Endothelial cell of umbilical vein (primary cell): ENCODE results near the gene SSPN. TPM values are rescaled to one million over a fixed set of nuclear protein-coding genes. Genes with fewer than 3 reads are reported as not detected.

Source experiments
- BruUV-seq: library from RNA; stranded (reverse); fragments of 400-500 nt; replicated peaks from 2 replicates; lab custom pipeline; 2021; lab: Mats Ljungman, UMichigan
- CTCF ChIA-PET: fragments of 300-600, 350-600 bp; sonication (Branson Sonifier 250); formaldehyde crosslinking; loops from one replicate; lab custom pipeline; 2021; ENCODE audit warnings: antibody characterized with exemption, inconsistent platforms; lab: Charles Lee
- POLR2A ChIA-PET: fragments of 300-600, 350-600 bp; sonication (Branson Sonifier 250); formaldehyde crosslinking; loops from one replicate; lab custom pipeline; 2021; ENCODE audit warnings: antibody characterized with exemption, inconsistent platforms; lab: Charles Lee
- DNase-seq: peaks from one replicate; pipeline ENCODE4 v3.0.0-alpha.2; 2011; ENCODE audit warnings: low read depth, low spot score
- FAIRE-seq: peaks from 2 replicates; lab custom pipeline; 2011; peaks lifted over from hg19 to GRCh38; lab: Jason Lieb, UNC
- H2AFZ ChIP-seq: 2 replicates; pipeline ENCODE4 v1.6.0; 2012; ENCODE audit warnings: low read depth, low read length, control low read depth, inconsistent platforms
- H3K27ac ChIP-seq: 2 replicates; pipeline ENCODE4 v1.5.1; 2011; ENCODE audit warnings: low read depth, mild to moderate bottlenecking, control low read depth, low read length, moderate library complexity; ENCODE audit not compliant: insufficient read depth
- H3K27me3 ChIP-seq, 2 experiments: 2 replicates each; pipeline versions ENCODE4 v1.6.0 to v1.6.1; 2011; ENCODE audit warnings: low read length in 2 of 2, mixed read lengths in 1 of 2; ENCODE audit not compliant: control insufficient read depth in 2 of 2, insufficient read depth in 2 of 2
- H3K36me3 ChIP-seq, 2 experiments: 2 replicates in 1 of 2; 3 replicates in 1 of 2; pipeline ENCODE4 v1.5.1; 2011; ENCODE audit warnings: low read length in 2 of 2, mild to moderate bottlenecking in 1 of 2, moderate library complexity in 1 of 2; ENCODE audit not compliant: control insufficient read depth in 2 of 2, insufficient read depth in 2 of 2; ENCODE audit errors: extremely low read depth in 1 of 2
- H3K4me1 ChIP-seq: 3 replicates; pipeline ENCODE4 v1.5.1; 2011; ENCODE audit warnings: mild to moderate bottlenecking, low read length; ENCODE audit not compliant: control insufficient read depth, insufficient read depth; ENCODE audit errors: extremely low read depth
- H3K4me2 ChIP-seq: 2 replicates; pipeline ENCODE4 v1.6.1; 2011; ENCODE audit warnings: low read length, control low read depth, mixed read lengths; ENCODE audit not compliant: insufficient read depth
- H3K4me3 ChIP-seq, 3 experiments: fragments of 200-600 bp in 1 of 3; sonication (generic), shearing (Covaris generic) in 1 of 3; replicated peaks in 1 of 3; 2 replicates each; pipeline ENCODE4 v1.5.1; 2011 to 2016; ENCODE audit warnings: control low read depth in 3 of 3, low read length in 3 of 3, mild to moderate bottlenecking in 2 of 3, inconsistent platforms in 1 of 3, low read depth in 1 of 3, moderate library complexity in 1 of 3; ENCODE audit not compliant: insufficient read depth in 1 of 3
- H3K79me2 ChIP-seq: 2 replicates; pipeline ENCODE4 v1.6.0; 2012; ENCODE audit warnings: low read length, inconsistent platforms; ENCODE audit not compliant: control insufficient read depth, insufficient read depth
- H3K9ac ChIP-seq: replicated peaks from 2 replicates; pipeline ENCODE3; 2011; ENCODE audit warnings: low read length, control low read depth; ENCODE audit not compliant: insufficient read depth; ENCODE audit errors: extremely low read depth
- H3K9me1 ChIP-seq: replicated peaks from 3 replicates; pipeline ENCODE4 v1.6.0; 2011; ENCODE audit warnings: mild to moderate bottlenecking, low read length; ENCODE audit not compliant: control insufficient read depth, insufficient read depth; ENCODE audit errors: extremely low read depth
- H3K9me3 ChIP-seq: replicated peaks from 2 replicates; pipeline ENCODE4 v1.5.1; 2012; ENCODE audit warnings: low read length, inconsistent platforms; ENCODE audit not compliant: control insufficient read depth, insufficient read depth
- H4K20me1 ChIP-seq: replicated peaks from 2 replicates; pipeline ENCODE3; 2011; ENCODE audit warnings: mild to moderate bottlenecking, low read length; ENCODE audit not compliant: control insufficient read depth, insufficient read depth; ENCODE audit errors: extremely low read depth
- CTCF ChIP-seq, 2 donors: IDR thresholded peaks; 1 replicate in 1 of 2; 2 replicates in 1 of 2; pipeline ENCODE4 v1.5.1; 2011; ENCODE audit warnings: low read length in 2 of 2, mild to moderate bottlenecking in 2 of 2, moderate library complexity in 2 of 2, control low read depth in 1 of 2, inconsistent platforms in 1 of 2, low read depth in 1 of 2; ENCODE audit not compliant: insufficient read depth in 1 of 2; ENCODE audit errors: extremely low read depth in 1 of 2
- EZH2 ChIP-seq: IDR thresholded peaks from 2 replicates; pipeline ENCODE4 v1.6.1; 2012; ENCODE audit warnings: borderline replicate concordance, low read depth, mild to moderate bottlenecking, moderate library complexity, low read length, inconsistent platforms; ENCODE audit not compliant: severe bottlenecking
- FOS ChIP-seq: IDR thresholded peaks from 2 replicates; pipeline ENCODE4 v1.6.1; 2011; ENCODE audit warnings: mild to moderate bottlenecking, low read length, moderate library complexity, borderline replicate concordance; ENCODE audit not compliant: insufficient read depth
- GATA2 ChIP-seq: IDR thresholded peaks from 2 replicates; pipeline ENCODE4 v1.7.0; 2011; ENCODE audit warnings: low read depth, mild to moderate bottlenecking, moderate library complexity, mixed read lengths, low read length; ENCODE audit not compliant: insufficient read length, insufficient read depth
- JUN ChIP-seq: IDR thresholded peaks from 2 replicates; pipeline ENCODE4 v1.6.1; 2011; ENCODE audit warnings: borderline replicate concordance, low read depth; ENCODE audit not compliant: insufficient read length, insufficient read depth
- MAX ChIP-seq: IDR thresholded peaks from 2 replicates; pipeline ENCODE4 v1.6.1; 2011; ENCODE audit not compliant: insufficient read depth, insufficient read length
- MYC ChIP-seq: IDR thresholded peaks from one replicate; pipeline ENCODE4 v1.6.1; 2011; ENCODE audit warnings: mild to moderate bottlenecking, low read depth, low read length
- POLR2A ChIP-seq: IDR thresholded peaks from 2 replicates; pipeline ENCODE4 v1.6.1; 2012; ENCODE audit warnings: low read depth, mild to moderate bottlenecking, control low read depth, low read length
- POLR2AphosphoS5 ChIP-seq: IDR thresholded peaks from 2 replicates; pipeline ENCODE4 v1.6.1; 2012; ENCODE audit warnings: low read depth, mild to moderate bottlenecking, control low read depth, low read length, moderate library complexity; ENCODE audit not compliant: insufficient read depth
- dilution Hi-C: fragments of 300-500 bp; cut with MboI; formaldehyde crosslinking; loops from one replicate; pipeline ENCODE4 v1.15.0; 2019; ENCODE audit warnings: low sequenced_read_pairs; ENCODE audit not compliant: extremely low pct_ligation_motif_present
- intact Hi-C: fragments of 100-400 bp; cut with micrococcal nuclease; formaldehyde crosslinking; loops from one replicate; pipeline ENCODE4 v1.10.0; 2022
- polyA plus RNA-seq, 4 experiments: library from polyadenylated mRNA; depleted of rRNA in 3 of 4; stranded (reverse) in 3 of 4; unstranded in 1 of 4; fragments of >200 nt; gene quantifications; 2 replicates each; pipeline versions ENCODE4 v1.2.1 to v1.2.3, GENCODE V29; 2011 to 2012; ENCODE audit warnings: missing spikeins in 1 of 4
- total RNA-seq: library from RNA; stranded (reverse); gene quantifications from 2 replicates; pipeline ENCODE4 v1.2.3, GENCODE V29; 2021

Gene SSPN
- total and polyA plus RNA-seq, 2 donors (not counting 3 experiments of a cell fraction or from before 2014, with no cell fraction given): 1.3 to 2.1 TPM

GRCh38 chr12:26286186-26286585, 90.8 kb downstream of the SSPN start:
- H2AFZ ChIP-seq: no peak overlapping the region
- POLR2A ChIA-PET: no interaction called here
- BruUV-seq: no TSS peak
- TF ChIP-seq MYC (no peak), EZH2 (no peak), POLR2A (no peak), GATA2 (no peak), JUN (no peak), CTCF (IDR thresholded peaks at IDR 0.05; ENCODE audit: extremely low read depth in 1 of 2, insufficient read depth in 1 of 2, low read depth in 1 of 2, low read length in 2 of 2) (no peak), MAX (no peak), POLR2AphosphoS5 (no peak), FOS (no peak)
- no peaks in the 10 kb centered on the region for H3K4me1 ChIP-seq
- no peak for FAIRE-seq
- H4K20me1 ChIP-seq: no peaks in the 10 kb centered on the region
- no peak overlapping the region for H3K4me3 ChIP-seq
- H3K79me2 ChIP-seq: no peaks in the 10 kb centered on the region
- H3K27me3 ChIP-seq: peaks cover 0 to 2% of the 10 kb centered on the region in 2 experiments
- CTCF ChIA-PET: interaction anchor here (1.0 kb wide), 1 partner anchor 167 kb away, joined by 3 read pairs; no protein-coding TSS in a partner anchor
- no peak overlapping the region for H3K9ac ChIP-seq
- no peak overlapping the region for H3K27ac ChIP-seq
- intact Hi-C loops: no loop called here
- H3K36me3 ChIP-seq: no peaks in the 10 kb centered on the region
- H3K9me3 ChIP-seq: no peaks in the 10 kb centered on the region
- no peak for DNase-seq
- H3K4me2 ChIP-seq: no peak overlapping the region
- dilution Hi-C loops: no loop called here
- H3K9me1 ChIP-seq: no peaks in the 10 kb centered on the region
